ENCODE results near the gene RABAC1.

DNA sequence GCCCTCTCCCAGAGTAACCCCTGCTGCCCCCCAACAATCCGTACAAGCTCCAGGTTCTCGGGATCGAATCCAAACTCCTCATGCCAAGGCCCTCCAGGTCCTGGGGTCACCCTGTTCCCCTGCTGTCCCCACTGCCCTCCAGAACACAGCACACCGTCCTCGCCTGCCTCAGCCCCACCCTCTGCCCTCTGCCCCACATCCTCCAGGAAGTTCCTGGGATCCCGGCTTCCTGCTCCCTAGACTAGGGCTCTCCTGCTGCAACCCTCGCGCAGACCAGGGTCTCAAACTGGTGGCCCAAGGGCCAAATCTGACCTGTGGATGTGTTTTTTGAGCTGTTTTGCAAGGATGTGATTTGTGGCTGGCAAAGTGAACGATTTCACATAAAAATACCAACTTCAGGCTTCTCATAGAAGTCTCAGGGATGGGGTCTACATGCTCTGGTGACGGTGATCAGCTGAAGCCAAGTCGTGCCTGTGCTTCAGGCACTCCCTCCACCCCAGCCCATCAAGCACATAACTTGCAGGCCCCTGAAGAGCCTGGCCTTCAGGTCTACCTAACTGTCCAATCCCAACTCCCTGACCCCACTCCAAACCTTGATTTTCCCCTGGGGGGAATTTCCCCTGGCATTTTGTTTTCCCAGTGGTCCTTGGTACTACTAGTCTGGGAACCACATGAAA lies 1.8 kb downstream of the RABAC1 start:
- TF ChIP-seq, protein P1, sequence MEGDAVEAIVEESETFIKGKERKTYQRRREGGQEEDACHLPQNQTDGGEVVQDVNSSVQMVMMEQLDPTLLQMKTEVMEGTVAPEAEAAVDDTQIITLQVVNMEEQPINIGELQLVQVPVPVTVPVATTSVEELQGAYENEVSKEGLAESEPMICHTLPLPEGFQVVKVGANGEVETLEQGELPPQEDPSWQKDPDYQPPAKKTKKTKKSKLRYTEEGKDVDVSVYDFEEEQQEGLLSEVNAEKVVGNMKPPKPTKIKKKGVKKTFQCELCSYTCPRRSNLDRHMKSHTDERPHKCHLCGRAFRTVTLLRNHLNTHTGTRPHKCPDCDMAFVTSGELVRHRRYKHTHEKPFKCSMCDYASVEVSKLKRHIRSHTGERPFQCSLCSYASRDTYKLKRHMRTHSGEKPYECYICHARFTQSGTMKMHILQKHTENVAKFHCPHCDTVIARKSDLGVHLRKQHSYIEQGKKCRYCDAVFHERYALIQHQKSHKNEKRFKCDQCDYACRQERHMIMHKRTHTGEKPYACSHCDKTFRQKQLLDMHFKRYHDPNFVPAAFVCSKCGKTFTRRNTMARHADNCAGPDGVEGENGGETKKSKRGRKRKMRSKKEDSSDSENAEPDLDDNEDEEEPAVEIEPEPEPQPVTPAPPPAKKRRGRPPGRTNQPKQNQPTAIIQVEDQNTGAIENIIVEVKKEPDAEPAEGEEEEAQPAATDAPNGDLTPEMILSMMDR (IDR thresholded peaks at IDR 0.05; ENCODE audit: insufficient read depth, low read depth, low read length): no peak
- no peak for TF ChIP-seq EZH2 (IDR thresholded peaks at IDR 0.05; ENCODE audit: insufficient read depth, low read length)
